ENCODE measurements around the gene COX20.

- no peak for TF ChIP-seq ZKSCAN1 (IDR thresholded peaks at IDR 0.05; ENCODE audit: low read length)
- no peak for TF ChIP-seq SKIL (CRISPR knock-in tag; IDR thresholded peaks at IDR 0.05; ENCODE audit: borderline replicate concordance)
- TF ChIP-seq CTCF (CRISPR knock-in tag; IDR thresholded peaks at IDR 0.05): no peak
- TF ChIP-seq, protein P1, sequence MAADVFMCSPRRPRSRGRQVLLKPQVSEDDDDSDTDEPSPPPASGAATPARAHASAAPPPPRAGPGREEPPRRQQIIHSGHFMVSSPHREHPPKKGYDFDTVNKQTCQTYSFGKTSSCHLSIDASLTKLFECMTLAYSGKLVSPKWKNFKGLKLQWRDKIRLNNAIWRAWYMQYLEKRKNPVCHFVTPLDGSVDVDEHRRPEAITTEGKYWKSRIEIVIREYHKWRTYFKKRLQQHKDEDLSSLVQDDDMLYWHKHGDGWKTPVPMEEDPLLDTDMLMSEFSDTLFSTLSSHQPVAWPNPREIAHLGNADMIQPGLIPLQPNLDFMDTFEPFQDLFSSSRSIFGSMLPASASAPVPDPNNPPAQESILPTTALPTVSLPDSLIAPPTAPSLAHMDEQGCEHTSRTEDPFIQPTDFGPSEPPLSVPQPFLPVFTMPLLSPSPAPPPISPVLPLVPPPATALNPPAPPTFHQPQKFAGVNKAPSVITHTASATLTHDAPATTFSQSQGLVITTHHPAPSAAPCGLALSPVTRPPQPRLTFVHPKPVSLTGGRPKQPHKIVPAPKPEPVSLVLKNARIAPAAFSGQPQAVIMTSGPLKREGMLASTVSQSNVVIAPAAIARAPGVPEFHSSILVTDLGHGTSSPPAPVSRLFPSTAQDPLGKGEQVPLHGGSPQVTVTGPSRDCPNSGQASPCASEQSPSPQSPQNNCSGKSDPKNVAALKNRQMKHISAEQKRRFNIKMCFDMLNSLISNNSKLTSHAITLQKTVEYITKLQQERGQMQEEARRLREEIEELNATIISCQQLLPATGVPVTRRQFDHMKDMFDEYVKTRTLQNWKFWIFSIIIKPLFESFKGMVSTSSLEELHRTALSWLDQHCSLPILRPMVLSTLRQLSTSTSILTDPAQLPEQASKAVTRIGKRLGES (CRISPR knock-in tag; IDR thresholded peaks at IDR 0.05; ENCODE audit: borderline replicate concordance): no peak
These were observed 14.8 kb downstream of the COX20 start for GRCh38 chr1:244850099-244850852.

Measured in HepG2 (cell line).